Chondrocyte (in vitro differentiated cells): ENCODE data around the gene DDX4. TPM values are rescaled to one million over a fixed set of nuclear protein-coding genes. Genes with fewer than 3 reads are reported as not detected.

ENCODE experiments used
- DNase-seq: peaks from one replicate; pipeline ENCODE4 v3.0.0; 2021; ENCODE audit warnings: mixed read lengths, low spot score
- H3K27ac Mint-ChIP-seq: one replicate; pipeline ENCODE4 v1.8.0; 2021; ENCODE audit warnings: mild to moderate bottlenecking, moderate library complexity, mixed read lengths; ENCODE audit not compliant: unreplicated experiment
- H3K27me3 Mint-ChIP-seq: 2 replicates; pipeline ENCODE4 v1.8.0; 2021; ENCODE audit warnings: low read depth, mixed read lengths
- H3K36me3 Mint-ChIP-seq: 2 replicates; pipeline ENCODE4 v1.8.0; 2021; ENCODE audit warnings: low read depth, mixed read lengths
- H3K4me1 Mint-ChIP-seq: 2 replicates; pipeline ENCODE4 v1.8.0; 2021; ENCODE audit warnings: low read depth, mild to moderate bottlenecking, mixed read lengths
- H3K4me3 Mint-ChIP-seq: one replicate; pipeline ENCODE4 v1.8.0; 2021; ENCODE audit warnings: mild to moderate bottlenecking, moderate library complexity, mixed read lengths; ENCODE audit not compliant: unreplicated experiment
- H3K9me3 Mint-ChIP-seq: 2 replicates; pipeline ENCODE4 v1.8.0; 2021; ENCODE audit warnings: low read depth, mixed read lengths
- total RNA-seq: library from RNA; stranded (reverse); gene quantifications from 3 replicates; pipeline ENCODE4 v1.2.1, GENCODE V29; 2021
- TF ChIP-seq, protein P1 (sequence below): fragments of 200-600 bp; sonication (generic); IDR thresholded peaks from 2 replicates; pipeline ENCODE4 v1.5.0; 2021; ENCODE audit warnings: antibody characterized with exemption, mild to moderate bottlenecking, moderate library complexity

Gene DDX4
- total RNA-seq, 1 donor from 2014 or later = not detected

DNA sequence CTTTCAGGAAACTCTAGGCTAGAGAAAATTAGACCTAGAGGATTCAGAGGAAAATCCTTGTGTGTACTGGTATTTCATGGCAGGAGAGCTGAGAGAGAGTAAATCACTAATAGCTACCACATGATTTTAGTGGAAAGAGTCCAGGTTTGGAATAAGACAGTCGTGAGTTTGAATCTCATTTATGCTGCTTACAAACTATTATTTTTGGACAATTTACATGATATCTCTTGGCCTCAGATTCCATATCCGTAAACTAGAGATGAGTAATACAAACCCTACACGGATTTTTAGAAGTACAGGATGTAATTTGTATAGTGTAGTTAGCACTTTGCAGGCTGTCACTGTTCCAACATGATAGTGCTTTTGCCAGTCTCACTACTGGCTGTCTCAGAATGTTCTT is 116.0 kb downstream of the DDX4 start:
- TF ChIP-seq, protein P1, sequence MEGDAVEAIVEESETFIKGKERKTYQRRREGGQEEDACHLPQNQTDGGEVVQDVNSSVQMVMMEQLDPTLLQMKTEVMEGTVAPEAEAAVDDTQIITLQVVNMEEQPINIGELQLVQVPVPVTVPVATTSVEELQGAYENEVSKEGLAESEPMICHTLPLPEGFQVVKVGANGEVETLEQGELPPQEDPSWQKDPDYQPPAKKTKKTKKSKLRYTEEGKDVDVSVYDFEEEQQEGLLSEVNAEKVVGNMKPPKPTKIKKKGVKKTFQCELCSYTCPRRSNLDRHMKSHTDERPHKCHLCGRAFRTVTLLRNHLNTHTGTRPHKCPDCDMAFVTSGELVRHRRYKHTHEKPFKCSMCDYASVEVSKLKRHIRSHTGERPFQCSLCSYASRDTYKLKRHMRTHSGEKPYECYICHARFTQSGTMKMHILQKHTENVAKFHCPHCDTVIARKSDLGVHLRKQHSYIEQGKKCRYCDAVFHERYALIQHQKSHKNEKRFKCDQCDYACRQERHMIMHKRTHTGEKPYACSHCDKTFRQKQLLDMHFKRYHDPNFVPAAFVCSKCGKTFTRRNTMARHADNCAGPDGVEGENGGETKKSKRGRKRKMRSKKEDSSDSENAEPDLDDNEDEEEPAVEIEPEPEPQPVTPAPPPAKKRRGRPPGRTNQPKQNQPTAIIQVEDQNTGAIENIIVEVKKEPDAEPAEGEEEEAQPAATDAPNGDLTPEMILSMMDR = no peak
- Mint-ChIP-seq H3K27me3 (no peaks in the 10 kb centered on the region), H3K9me3 (no peaks in the 10 kb centered on the region), H3K36me3 (no peaks in the 10 kb centered on the region), H3K27ac (no peak overlapping the region), H3K4me1 (peaks cover 42% of the 10 kb centered on the region), H3K4me3 (no peak overlapping the region)
- DNase-seq = no peak

- Mint-ChIP-seq H3K27me3 (no peaks in the 10 kb centered on the region), H3K4me3 (no peak overlapping the region), H3K27ac (no peak overlapping the region), H3K36me3 (no peaks in the 10 kb centered on the region), H3K4me1 (peaks cover 34% of the 10 kb centered on the region), H3K9me3 (peaks cover under 1% of the 10 kb centered on the region)
- TF ChIP-seq, protein P1 = peak; percentile 14
- no peak for DNase-seq
Observed at GRCh38 chr5:55855509-55855908, 117.6 kb downstream of the DDX4 start.

- Mint-ChIP-seq H3K36me3 (peaks cover 2% of the 10 kb centered on the region), H3K4me3 (no peak overlapping the region), H3K9me3 (peaks cover 6% of the 10 kb centered on the region), H3K27ac (no peak overlapping the region), H3K4me1 (peaks cover 24% of the 10 kb centered on the region), H3K27me3 (no peaks in the 10 kb centered on the region)
- no peak for DNase-seq
- TF ChIP-seq, protein P1 = no peak
Observed at GRCh38 chr5:55856516-55857246, 118.8 kb downstream of the DDX4 start.

DNA sequence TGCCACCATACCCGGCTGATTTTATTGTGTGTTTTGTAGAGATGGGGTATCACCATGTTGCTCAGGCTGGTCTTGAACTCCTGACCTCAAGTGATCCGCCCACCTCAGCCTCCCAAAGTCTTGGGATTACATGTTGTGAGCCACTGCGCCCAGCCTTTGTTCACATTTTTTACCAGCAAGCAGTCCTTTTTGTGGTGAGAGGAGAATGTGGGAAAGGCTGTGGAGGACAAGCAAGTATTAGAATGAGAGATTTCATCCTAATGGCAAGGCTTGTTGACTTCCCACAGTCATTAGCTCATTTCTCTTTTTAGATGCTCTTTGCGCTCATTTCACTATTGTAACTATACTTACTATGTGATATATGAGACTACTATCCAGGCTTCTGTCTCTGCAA is 119.4 kb downstream of the DDX4 start:
- peaks cover 22% of the 10 kb centered on the region for H3K4me1 Mint-ChIP-seq
- TF ChIP-seq, protein P1 = no peak
- H3K27me3 Mint-ChIP-seq = no peaks in the 10 kb centered on the region
- peaks cover 2% of the 10 kb centered on the region for H3K36me3 Mint-ChIP-seq
- H3K27ac Mint-ChIP-seq = no peak overlapping the region
- no peak overlapping the region for H3K4me3 Mint-ChIP-seq
- no peak for DNase-seq
- peaks cover 6% of the 10 kb centered on the region for H3K9me3 Mint-ChIP-seq

- TF ChIP-seq, protein P1 = no peak
- no peak for DNase-seq
- peaks cover 6% of the 10 kb centered on the region for H3K9me3 Mint-ChIP-seq
- no peak overlapping the region for H3K4me3 Mint-ChIP-seq
- H3K4me1 Mint-ChIP-seq = peaks cover 17% of the 10 kb centered on the region
- H3K27me3 Mint-ChIP-seq = no peaks in the 10 kb centered on the region
- no peak overlapping the region for H3K27ac Mint-ChIP-seq
- H3K36me3 Mint-ChIP-seq = peaks cover 2% of the 10 kb centered on the region
Observed at GRCh38 chr5:55858104-55858503, 120.2 kb downstream of the DDX4 start.
